Measurements from ENCODE around the gene SMCO4. TPM values are rescaled to one million over a fixed set of nuclear protein-coding genes. Genes with fewer than 3 reads are reported as not detected.
A peak's percentile ranks its signal among the peaks of the same experiment; 100 is the strongest.

SMCO4 gene
- total RNA-seq, 2 experiments from 2014 or later, result 36.1 to 44.1 TPM

DNA sequence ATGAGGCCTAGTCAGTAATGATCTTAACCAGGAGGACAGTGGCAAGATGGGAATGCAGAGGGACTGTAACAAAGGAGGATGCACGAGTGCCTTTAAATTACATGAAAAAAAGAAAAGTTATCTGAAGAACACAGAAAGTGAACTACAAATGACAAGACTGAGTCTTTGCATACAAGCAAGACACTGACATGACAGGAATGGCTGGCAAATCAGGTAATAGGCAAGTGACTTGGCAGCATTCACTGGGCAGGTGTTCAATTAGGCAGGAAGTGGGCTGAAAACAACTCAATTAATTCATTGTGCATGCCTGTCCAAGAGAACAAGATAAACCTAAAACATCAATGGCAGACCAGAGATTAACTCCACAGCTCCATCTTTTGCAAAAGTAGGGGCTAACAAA is 24.0 kb downstream of the SMCO4 start:
- ChIA-PET POLR2A (interaction anchor here (0.6 to 1.4 kb wide), 5 partner anchors 17 to 128 kb away, joined by 3 to 7 read pairs (median 5); no protein-coding TSS in a partner anchor), CTCF (ENCODE audit: unreplicated experiment) (no interaction called here)
- Histone ChIP-seq H3K4me3 (ENCODE audit: low read depth, low read length, poor library complexity, severe bottlenecking) (no peak overlapping the region), H2AFZ (ENCODE audit: low read length) (no peak overlapping the region), H3K36me3 (ENCODE audit: insufficient read depth, low read length) (no peaks in the 10 kb centered on the region), H3K9me2 (ENCODE audit: insufficient read depth, low read length) (no peaks in the 10 kb centered on the region), H4K20me1 (ENCODE audit: insufficient read depth, low read length) (no peaks in the 10 kb centered on the region), H3K4me2 (ENCODE audit: low read length) (peak overlapping the region; percentile 64), H3K27ac (ENCODE audit: low read depth, low read length, poor library complexity, severe bottlenecking) (peak overlapping the region; percentile 65), H3K4me1 (ENCODE audit: insufficient read depth, low read length, poor library complexity, severe bottlenecking) (peaks cover 78% of the 10 kb centered on the region), H3K9me3 (ENCODE audit: low read length) (no peaks in the 10 kb centered on the region), H3K79me2 (ENCODE audit: insufficient read depth, low read depth, low read length) (peaks cover 12% of the 10 kb centered on the region; the same call in 1 of the 2 replicates)
- no TSS peak for BruUV-seq (replicated peaks)
- peak; percentile 73 for DNase-seq (ENCODE audit: low spot score)
- no peak for TF ChIP-seq EZH2phosphoT487 (IDR thresholded peaks at IDR 0.05; ENCODE audit: borderline replicate concordance, low read depth, low read length)
- intact Hi-C loops (cut with micrococcal nuclease; ENCODE audit: unreplicated experiment), result no loop called here

DNA sequence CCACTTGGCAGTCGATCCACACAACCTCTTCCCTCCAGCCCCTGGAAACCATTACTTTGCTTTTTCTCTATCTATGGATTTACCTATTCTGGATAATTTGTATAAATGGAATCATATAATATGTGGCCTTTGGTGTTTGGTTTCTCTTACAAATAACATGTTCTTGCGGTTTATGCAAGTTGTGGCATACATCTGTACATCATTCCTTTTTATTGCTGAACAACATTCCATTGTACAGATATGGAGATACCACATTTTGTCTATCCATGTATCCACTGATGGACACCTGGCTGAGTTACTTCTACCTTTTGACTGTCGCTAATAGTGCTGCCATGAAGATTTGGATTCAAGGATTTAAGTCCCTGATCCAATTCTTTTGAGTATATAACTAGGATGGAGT is 25.1 kb downstream of the SMCO4 start:
- Histone ChIP-seq H3K27ac (ENCODE audit: low read depth, low read length, poor library complexity, severe bottlenecking) (no peak overlapping the region), H3K9me3 (ENCODE audit: low read length) (no peaks in the 10 kb centered on the region), H3K79me2 (ENCODE audit: insufficient read depth, low read depth, low read length) (peaks cover 12% of the 10 kb centered on the region; the same call in 1 of the 2 replicates), H3K36me3 (ENCODE audit: insufficient read depth, low read length) (no peaks in the 10 kb centered on the region), H2AFZ (ENCODE audit: low read length) (no peak overlapping the region), H3K9me2 (ENCODE audit: insufficient read depth, low read length) (no peaks in the 10 kb centered on the region), H3K4me3 (ENCODE audit: low read depth, low read length, poor library complexity, severe bottlenecking) (no peak overlapping the region), H4K20me1 (ENCODE audit: insufficient read depth, low read length) (no peaks in the 10 kb centered on the region), H3K4me1 (ENCODE audit: insufficient read depth, low read length, poor library complexity, severe bottlenecking) (peaks cover 78% of the 10 kb centered on the region), H3K4me2 (ENCODE audit: low read length) (no peak overlapping the region)
- TF ChIP-seq, protein P1, sequence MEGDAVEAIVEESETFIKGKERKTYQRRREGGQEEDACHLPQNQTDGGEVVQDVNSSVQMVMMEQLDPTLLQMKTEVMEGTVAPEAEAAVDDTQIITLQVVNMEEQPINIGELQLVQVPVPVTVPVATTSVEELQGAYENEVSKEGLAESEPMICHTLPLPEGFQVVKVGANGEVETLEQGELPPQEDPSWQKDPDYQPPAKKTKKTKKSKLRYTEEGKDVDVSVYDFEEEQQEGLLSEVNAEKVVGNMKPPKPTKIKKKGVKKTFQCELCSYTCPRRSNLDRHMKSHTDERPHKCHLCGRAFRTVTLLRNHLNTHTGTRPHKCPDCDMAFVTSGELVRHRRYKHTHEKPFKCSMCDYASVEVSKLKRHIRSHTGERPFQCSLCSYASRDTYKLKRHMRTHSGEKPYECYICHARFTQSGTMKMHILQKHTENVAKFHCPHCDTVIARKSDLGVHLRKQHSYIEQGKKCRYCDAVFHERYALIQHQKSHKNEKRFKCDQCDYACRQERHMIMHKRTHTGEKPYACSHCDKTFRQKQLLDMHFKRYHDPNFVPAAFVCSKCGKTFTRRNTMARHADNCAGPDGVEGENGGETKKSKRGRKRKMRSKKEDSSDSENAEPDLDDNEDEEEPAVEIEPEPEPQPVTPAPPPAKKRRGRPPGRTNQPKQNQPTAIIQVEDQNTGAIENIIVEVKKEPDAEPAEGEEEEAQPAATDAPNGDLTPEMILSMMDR (conservative IDR thresholded peaks at IDR 0.05; ENCODE audit: low read length), result no peak
- no peak for TF ChIP-seq EZH2phosphoT487 (IDR thresholded peaks at IDR 0.05; ENCODE audit: borderline replicate concordance, low read depth, low read length)
- POLR2A ChIA-PET, result no interaction called here
- CTCF ChIA-PET (ENCODE audit: unreplicated experiment), result no interaction called here
- intact Hi-C loops (cut with micrococcal nuclease; ENCODE audit: unreplicated experiment), result no loop called here
- DNase-seq (ENCODE audit: low spot score), result no peak
- no TSS peak for BruUV-seq (replicated peaks)

- Histone ChIP-seq H3K9me3 (ENCODE audit: low read length) (no peaks in the 10 kb centered on the region), H3K79me2 (ENCODE audit: insufficient read depth, low read depth, low read length) (peaks cover 12% of the 10 kb centered on the region; the same call in 1 of the 2 replicates), H2AFZ (ENCODE audit: low read length) (no peak overlapping the region), H3K27ac (ENCODE audit: low read depth, low read length, poor library complexity, severe bottlenecking) (no peak overlapping the region), H3K36me3 (ENCODE audit: insufficient read depth, low read length) (no peaks in the 10 kb centered on the region), H3K4me2 (ENCODE audit: low read length) (0 out of 2 replicates have a peak overlapping the region, but pooled peaks have one; percentile 15), H3K4me1 (ENCODE audit: insufficient read depth, low read length, poor library complexity, severe bottlenecking) (peaks cover 78% of the 10 kb centered on the region), H3K4me3 (ENCODE audit: low read depth, low read length, poor library complexity, severe bottlenecking) (no peak overlapping the region), H4K20me1 (ENCODE audit: insufficient read depth, low read length) (no peaks in the 10 kb centered on the region), H3K9me2 (ENCODE audit: insufficient read depth, low read length) (no peaks in the 10 kb centered on the region)
- TF ChIP-seq EZH2phosphoT487 (IDR thresholded peaks at IDR 0.05; ENCODE audit: borderline replicate concordance, low read depth, low read length), result no peak
- TF ChIP-seq, protein P1 (conservative IDR thresholded peaks at IDR 0.05; ENCODE audit: low read length), result no peak
- no peak for DNase-seq (ENCODE audit: low spot score)
- no TSS peak for BruUV-seq (replicated peaks)
- intact Hi-C loops (cut with micrococcal nuclease; ENCODE audit: unreplicated experiment), result no loop called here
- ChIA-PET CTCF (ENCODE audit: unreplicated experiment) (no interaction called here), POLR2A (no interaction called here)
Measured at GRCh38 chr11:93517611-93518010, 25.6 kb downstream of the SMCO4 start.
